ENCODE data around the gene SRD5A1. TPM values are rescaled to one million over a fixed set of nuclear protein-coding genes. Genes with fewer than 3 reads are reported as not detected.

Gene SRD5A1
- total RNA-seq, 1 experiment from 2014 or later = 30.4 TPM

DNA sequence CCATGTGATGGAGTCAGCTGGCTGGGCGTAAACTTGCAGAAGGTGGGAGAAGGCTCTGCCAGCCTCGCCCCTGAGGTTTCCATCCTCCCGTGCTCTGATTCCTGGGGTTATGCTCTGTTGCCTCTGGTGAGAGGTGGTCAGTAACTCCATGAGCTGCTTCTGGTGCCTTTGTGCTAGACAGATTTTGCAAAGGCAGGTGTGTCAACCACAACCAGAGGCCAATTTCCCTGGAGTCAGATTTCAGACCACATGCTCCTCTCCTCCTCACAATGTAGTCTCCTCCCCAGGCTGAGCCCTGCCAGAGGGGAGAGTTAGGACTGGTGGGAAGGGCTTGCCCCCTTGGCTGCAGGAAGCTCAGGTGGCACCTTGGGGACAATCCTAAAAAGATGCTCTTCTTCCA, 41.2 kb downstream of the SRD5A1 start:
- H3K4me1 ChIP-seq (ENCODE audit: control insufficient read depth, insufficient read depth, low read length) = no peaks in the 10 kb centered on the region
- H3K4me3 ChIP-seq (ENCODE audit: low read depth in 2 of 2, low read length in 2 of 2) = no peak overlapping the region
- no TSS peak for BruUV-seq (replicated peaks)
- ATAC-seq = no peak
- H3K36me3 ChIP-seq (ENCODE audit: control insufficient read depth, insufficient read depth, low read length) = no peaks in the 10 kb centered on the region
- intact Hi-C loops (cut with micrococcal nuclease; ENCODE audit: unreplicated experiment) = no loop called here
- no peaks in the 10 kb centered on the region for H3K27me3 ChIP-seq (ENCODE audit: control insufficient read depth, insufficient read depth, low read length)
- POLR2A ChIA-PET = no interaction called here
- in situ Hi-C loops (cut with HindIII; ENCODE audit: low pct_unique_long_range_greater_than_20kb, low sequenced_read_pairs) = no loop called here
- CTCF ChIA-PET = no interaction called here
- TF ChIP-seq TCF7L2 (IDR thresholded peaks at IDR 0.05; ENCODE audit: low read depth, low read length) = no peak
- no peak for TF ChIP-seq SIN3A (IDR thresholded peaks at IDR 0.05; ENCODE audit: borderline replicate concordance, insufficient read depth, low read depth, low read length)
- TF ChIP-seq POLR2AphosphoS5 (IDR thresholded peaks at IDR 0.05; ENCODE audit: low read depth, low read length) = no peak
- TF ChIP-seq CTCF (IDR thresholded peaks at IDR 0.05) = no peak
- no peak for TF ChIP-seq REST (IDR thresholded peaks at IDR 0.05; ENCODE audit: insufficient read depth in 1 of 2, low read depth in 2 of 2, low read length in 1 of 2)
- no peaks in the 10 kb centered on the region for H3K9me3 ChIP-seq (ENCODE audit: control insufficient read depth, insufficient read depth, low read depth, low read length)
- DNase-seq (ENCODE audit: low read depth, low spot score) = no peak
- no peak overlapping the region for H3K27ac ChIP-seq (ENCODE audit: low read length)

GRCh38 chr5:6674886-6675285, 41.6 kb downstream of the SRD5A1 start:
- intact Hi-C loops (cut with micrococcal nuclease; ENCODE audit: unreplicated experiment) (no loop called here), in situ Hi-C loops (cut with HindIII; ENCODE audit: low pct_unique_long_range_greater_than_20kb, low sequenced_read_pairs) (no loop called here)
- Histone ChIP-seq H3K36me3 (ENCODE audit: control insufficient read depth, insufficient read depth, low read length) (no peaks in the 10 kb centered on the region), H3K27ac (ENCODE audit: low read length) (no peak overlapping the region), H3K9me3 (ENCODE audit: control insufficient read depth, insufficient read depth, low read depth, low read length) (no peaks in the 10 kb centered on the region), H3K4me3 (ENCODE audit: low read depth in 2 of 2, low read length in 2 of 2) (no peak overlapping the region), H3K27me3 (ENCODE audit: control insufficient read depth, insufficient read depth, low read length) (no peaks in the 10 kb centered on the region), H3K4me1 (ENCODE audit: control insufficient read depth, insufficient read depth, low read length) (no peaks in the 10 kb centered on the region)
- ChIA-PET POLR2A (no interaction called here), CTCF (no interaction called here)
- TF ChIP-seq TCF7L2 (IDR thresholded peaks at IDR 0.05; ENCODE audit: low read depth, low read length) = no peak
- TF ChIP-seq CTCF (IDR thresholded peaks at IDR 0.05) = no peak
- TF ChIP-seq REST (IDR thresholded peaks at IDR 0.05; ENCODE audit: insufficient read depth in 1 of 2, low read depth in 2 of 2, low read length in 1 of 2) = no peak
- no peak for TF ChIP-seq SIN3A (IDR thresholded peaks at IDR 0.05; ENCODE audit: borderline replicate concordance, insufficient read depth, low read depth, low read length)
- no peak for TF ChIP-seq POLR2AphosphoS5 (IDR thresholded peaks at IDR 0.05; ENCODE audit: low read depth, low read length)
- no TSS peak for BruUV-seq (replicated peaks)
- ATAC-seq (no peak), DNase-seq (ENCODE audit: low read depth, low spot score) (no peak)

All from Panc1 (cell line).